ENCODE results near the gene ADGRL3. TPM values are rescaled to one million over a fixed set of nuclear protein-coding genes. Genes with fewer than 3 reads are reported as not detected.

Gene ADGRL3
- total RNA-seq, 2 experiments from 2014 or later = not detected

GRCh38 chr4:61520681-61521160 is 320.6 kb downstream of the ADGRL3 start:
- Mint-ChIP-seq H3K4me1 (no peaks in the 10 kb centered on the region), H3K9me3 (ENCODE audit: low read depth) (peaks cover 7% of the 10 kb centered on the region), H3K36me3 (ENCODE audit: low read depth) (no peaks in the 10 kb centered on the region), H3K27ac (no peak overlapping the region), H3K27me3 (no peaks in the 10 kb centered on the region), H3K4me3 (no peak overlapping the region)
- DNase-seq (no peak), ATAC-seq (no peak)
- intact Hi-C loops (cut with DNase I, micrococcal nuclease) = no loop called here
- ChIA-PET CTCF (no interaction called here), POLR2A (no interaction called here)

GRCh38 chr4:61521451-61521850 is 321.3 kb downstream of the ADGRL3 start:
- POLR2A ChIA-PET = no interaction called here

GRCh38 chr4:61522312-61522711 is 322.2 kb downstream of the ADGRL3 start:
- Mint-ChIP-seq H3K9me3 (ENCODE audit: low read depth) (peaks cover 7% of the 10 kb centered on the region), H3K4me3 (no peak overlapping the region), H3K36me3 (ENCODE audit: low read depth) (no peaks in the 10 kb centered on the region), H3K27me3 (no peaks in the 10 kb centered on the region), H3K4me1 (no peaks in the 10 kb centered on the region), H3K27ac (no peak overlapping the region)
- ChIA-PET CTCF (no interaction called here), POLR2A (no interaction called here)
- intact Hi-C loops (cut with DNase I, micrococcal nuclease) = no loop called here
- ATAC-seq (no peak), DNase-seq (no peak)

More at GRCh38 chr4:61521451-61521850, 321.3 kb downstream of the ADGRL3 start:
- Mint-ChIP-seq H3K27me3 (no peaks in the 10 kb centered on the region), H3K36me3 (ENCODE audit: low read depth) (no peaks in the 10 kb centered on the region), H3K9me3 (ENCODE audit: low read depth) (peaks cover 7% of the 10 kb centered on the region), H3K4me1 (no peaks in the 10 kb centered on the region), H3K27ac (no peak overlapping the region), H3K4me3 (no peak overlapping the region)
- intact Hi-C loops (cut with DNase I, micrococcal nuclease) = no loop called here
- CTCF ChIA-PET = no interaction called here
- ATAC-seq = no peak
- no peak for DNase-seq

DNA sequence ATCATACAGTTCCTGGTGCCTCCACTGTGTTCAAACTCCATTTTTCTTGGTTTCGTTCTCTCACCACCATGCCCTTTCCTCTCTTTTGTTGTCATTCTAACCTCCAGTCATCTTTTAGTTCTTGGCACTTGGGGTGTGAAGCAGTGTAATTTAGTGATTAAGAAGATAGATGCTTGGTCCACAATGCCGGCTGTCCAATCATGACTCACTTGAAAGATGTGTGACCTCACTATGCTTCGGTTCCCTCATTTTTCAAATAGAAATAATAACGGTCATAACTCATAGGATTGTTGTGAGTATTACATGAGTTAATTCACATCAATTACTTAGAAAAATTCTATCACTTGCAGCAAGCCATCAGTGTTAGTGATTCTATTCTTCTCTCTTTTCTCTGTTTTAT is 327.8 kb downstream of the ADGRL3 start:
- no peak overlapping the region for H3K4me3 Mint-ChIP-seq
- no peaks in the 10 kb centered on the region for H3K36me3 Mint-ChIP-seq (ENCODE audit: low read depth)
- no peaks in the 10 kb centered on the region for H3K27me3 Mint-ChIP-seq
- no peak overlapping the region for H3K27ac Mint-ChIP-seq
- no peaks in the 10 kb centered on the region for H3K4me1 Mint-ChIP-seq
- no peak for DNase-seq
- POLR2A ChIA-PET = no interaction called here
- no peak for ATAC-seq
- H3K9me3 Mint-ChIP-seq (ENCODE audit: low read depth) = peaks cover 7% of the 10 kb centered on the region
- intact Hi-C loops (cut with DNase I, micrococcal nuclease) = no loop called here
- CTCF ChIA-PET = no interaction called here

- ChIA-PET CTCF (no interaction called here), POLR2A (no interaction called here)
- H3K9me3 Mint-ChIP-seq (ENCODE audit: low read depth) = peaks cover 10% of the 10 kb centered on the region
- intact Hi-C loops (cut with DNase I, micrococcal nuclease) = no loop called here
- H3K36me3 Mint-ChIP-seq (ENCODE audit: low read depth) = no peaks in the 10 kb centered on the region
- no peak overlapping the region for H3K4me3 Mint-ChIP-seq
- DNase-seq (no peak), ATAC-seq (no peak)
- no peak overlapping the region for H3K27ac Mint-ChIP-seq
- no peaks in the 10 kb centered on the region for H3K27me3 Mint-ChIP-seq
- no peaks in the 10 kb centered on the region for H3K4me1 Mint-ChIP-seq
Measured at GRCh38 chr4:61528595-61528994, 328.5 kb downstream of the ADGRL3 start.

DNA sequence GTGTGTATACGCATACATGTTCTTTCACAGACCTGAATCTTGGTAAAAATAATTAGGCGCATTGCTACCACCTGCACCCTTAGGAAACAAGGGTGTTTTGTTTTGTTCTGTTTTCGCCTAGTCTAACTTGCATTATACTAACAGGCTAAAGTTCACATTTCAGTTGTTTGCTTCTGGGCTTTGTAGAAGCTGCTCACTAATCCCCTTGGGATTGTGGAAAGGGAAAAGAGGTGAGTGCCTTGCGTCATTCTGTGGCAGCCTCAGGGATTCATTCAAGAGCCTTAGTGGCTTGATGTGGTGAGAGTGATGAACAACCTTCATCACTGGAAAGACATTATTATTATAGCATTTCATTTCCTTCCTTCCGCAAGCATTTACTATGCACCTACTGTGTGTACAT is 331.1 kb downstream of the ADGRL3 start:
- intact Hi-C loops (cut with DNase I, micrococcal nuclease) = no loop called here
- CTCF ChIA-PET = no interaction called here
- H3K27me3 Mint-ChIP-seq = no peaks in the 10 kb centered on the region
- no peak for ATAC-seq
- POLR2A ChIA-PET = no interaction called here
- H3K4me3 Mint-ChIP-seq = no peak overlapping the region
- no peak overlapping the region for H3K27ac Mint-ChIP-seq
- no peaks in the 10 kb centered on the region for H3K4me1 Mint-ChIP-seq
- peaks cover 8% of the 10 kb centered on the region for H3K9me3 Mint-ChIP-seq (ENCODE audit: low read depth)
- H3K36me3 Mint-ChIP-seq (ENCODE audit: low read depth) = no peaks in the 10 kb centered on the region
- DNase-seq = no peak

- ChIA-PET CTCF (no interaction called here), POLR2A (no interaction called here)
- Mint-ChIP-seq H3K4me3 (no peak overlapping the region), H3K27me3 (no peaks in the 10 kb centered on the region), H3K9me3 (ENCODE audit: low read depth) (peaks cover 12% of the 10 kb centered on the region), H3K36me3 (ENCODE audit: low read depth) (no peaks in the 10 kb centered on the region), H3K4me1 (no peaks in the 10 kb centered on the region), H3K27ac (no peak overlapping the region)
- ATAC-seq (no peak), DNase-seq (no peak)
- intact Hi-C loops (cut with DNase I, micrococcal nuclease) = no loop called here
Measured at GRCh38 chr4:61532336-61533000, 332.3 kb downstream of the ADGRL3 start.

GRCh38 chr4:61533140-61533539 is 333.0 kb downstream of the ADGRL3 start:
- no peak overlapping the region for H3K4me3 Mint-ChIP-seq
- no peaks in the 10 kb centered on the region for H3K27me3 Mint-ChIP-seq
- intact Hi-C loops (cut with DNase I, micrococcal nuclease) = no loop called here
- CTCF ChIA-PET = no interaction called here
- H3K36me3 Mint-ChIP-seq (ENCODE audit: low read depth) = no peaks in the 10 kb centered on the region
- H3K9me3 Mint-ChIP-seq (ENCODE audit: low read depth) = peaks cover 16% of the 10 kb centered on the region
- DNase-seq (no peak), ATAC-seq (no peak)
- no peaks in the 10 kb centered on the region for H3K4me1 Mint-ChIP-seq
- POLR2A ChIA-PET = no interaction called here
- no peak overlapping the region for H3K27ac Mint-ChIP-seq

DNA sequence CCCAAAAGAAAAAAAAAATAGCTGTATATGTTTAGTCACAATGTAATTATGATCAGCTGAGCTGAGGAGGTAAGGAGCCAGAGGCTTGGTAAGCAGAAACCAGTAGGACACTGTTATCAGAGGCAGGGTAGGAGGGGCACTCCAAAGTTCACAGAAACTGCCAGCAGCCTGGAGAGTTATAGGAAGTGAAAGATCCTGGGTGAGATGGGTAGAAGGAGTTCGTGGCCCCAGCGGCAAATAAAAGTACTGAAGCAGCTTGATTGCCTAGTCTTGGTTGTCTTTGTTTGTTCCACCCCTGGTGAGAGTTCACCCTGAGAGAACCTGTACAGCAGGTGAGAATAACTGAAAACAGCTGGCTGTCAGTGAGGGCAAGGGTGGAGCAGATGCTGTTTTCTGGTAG is 340.8 kb downstream of the ADGRL3 start:
- DNase-seq (no peak), ATAC-seq (no peak)
- Mint-ChIP-seq H3K9me3 (ENCODE audit: low read depth) (peaks cover 19% of the 10 kb centered on the region), H3K27ac (no peak overlapping the region), H3K27me3 (no peaks in the 10 kb centered on the region), H3K36me3 (ENCODE audit: low read depth) (no peaks in the 10 kb centered on the region), H3K4me1 (no peaks in the 10 kb centered on the region), H3K4me3 (no peak overlapping the region)
- CTCF ChIA-PET = no interaction called here
- POLR2A ChIA-PET = no interaction called here
- intact Hi-C loops (cut with DNase I, micrococcal nuclease) = no loop called here

GRCh38 chr4:61541459-61541858 is 341.3 kb downstream of the ADGRL3 start:
- Mint-ChIP-seq H3K27me3 (no peaks in the 10 kb centered on the region), H3K27ac (no peak overlapping the region), H3K36me3 (ENCODE audit: low read depth) (no peaks in the 10 kb centered on the region), H3K9me3 (ENCODE audit: low read depth) (peaks cover 22% of the 10 kb centered on the region), H3K4me3 (no peak overlapping the region), H3K4me1 (no peaks in the 10 kb centered on the region)
- intact Hi-C loops (cut with DNase I, micrococcal nuclease) = no loop called here
- ATAC-seq = no peak
- CTCF ChIA-PET = no interaction called here
- POLR2A ChIA-PET = no interaction called here
- DNase-seq = no peak

GRCh38 chr4:61543976-61544375 is 343.9 kb downstream of the ADGRL3 start:
- CTCF ChIA-PET = no interaction called here
- DNase-seq (no peak), ATAC-seq (no peak)
- no peak overlapping the region for H3K27ac Mint-ChIP-seq
- intact Hi-C loops (cut with DNase I, micrococcal nuclease) = no loop called here
- no peaks in the 10 kb centered on the region for H3K27me3 Mint-ChIP-seq
- no peaks in the 10 kb centered on the region for H3K36me3 Mint-ChIP-seq (ENCODE audit: low read depth)
- H3K4me1 Mint-ChIP-seq = no peaks in the 10 kb centered on the region
- H3K9me3 Mint-ChIP-seq (ENCODE audit: low read depth) = peaks cover 15% of the 10 kb centered on the region
- H3K4me3 Mint-ChIP-seq = no peak overlapping the region
- POLR2A ChIA-PET = no interaction called here

DNA sequence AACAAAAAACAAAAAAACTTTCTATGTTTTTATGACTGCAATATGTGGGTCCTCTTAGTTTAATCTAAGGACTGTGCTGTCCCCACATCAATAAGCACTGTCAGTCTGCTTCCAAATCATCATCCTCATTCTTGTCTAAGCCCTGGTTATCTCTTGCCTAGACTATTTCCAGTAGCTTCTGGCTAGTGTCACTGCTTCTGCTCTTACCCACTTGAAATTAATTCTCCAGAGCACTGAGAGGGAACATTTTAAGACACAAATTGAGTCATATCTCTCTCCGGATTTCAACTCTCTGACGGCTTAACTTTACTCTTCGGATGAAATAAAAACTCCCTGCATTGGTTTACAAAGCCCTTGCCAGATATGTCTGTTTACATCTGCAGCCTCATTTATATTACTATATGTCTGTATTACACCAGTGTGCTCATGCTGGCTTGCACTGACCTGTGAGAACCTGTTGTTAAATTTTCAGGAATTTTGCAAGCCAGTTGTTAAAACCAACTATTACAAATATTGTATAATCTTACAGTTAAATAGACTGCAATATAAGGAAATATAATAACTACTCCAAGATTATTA is 345.9 kb downstream of the ADGRL3 start:
- H3K4me1 Mint-ChIP-seq = no peaks in the 10 kb centered on the region

More for the DNA sequence above, 345.9 kb downstream of the ADGRL3 start:
- ChIA-PET POLR2A (no interaction called here), CTCF (no interaction called here)
- no peak overlapping the region for H3K27ac Mint-ChIP-seq
- ATAC-seq = no peak
- no peak for DNase-seq
- no peak overlapping the region for H3K4me3 Mint-ChIP-seq
- H3K36me3 Mint-ChIP-seq (ENCODE audit: low read depth) = no peaks in the 10 kb centered on the region
- H3K9me3 Mint-ChIP-seq (ENCODE audit: low read depth) = peaks cover 15% of the 10 kb centered on the region
- intact Hi-C loops (cut with DNase I, micrococcal nuclease) = no loop called here
- no peaks in the 10 kb centered on the region for H3K27me3 Mint-ChIP-seq
